Measurements from ENCODE around the gene ADAMTSL1. TPM values are rescaled to one million over a fixed set of nuclear protein-coding genes. Genes with fewer than 3 reads are reported as not detected.

Gene ADAMTSL1
- polyA plus RNA-seq, 1 donor from 2014 or later, result 1.1 TPM

DNA sequence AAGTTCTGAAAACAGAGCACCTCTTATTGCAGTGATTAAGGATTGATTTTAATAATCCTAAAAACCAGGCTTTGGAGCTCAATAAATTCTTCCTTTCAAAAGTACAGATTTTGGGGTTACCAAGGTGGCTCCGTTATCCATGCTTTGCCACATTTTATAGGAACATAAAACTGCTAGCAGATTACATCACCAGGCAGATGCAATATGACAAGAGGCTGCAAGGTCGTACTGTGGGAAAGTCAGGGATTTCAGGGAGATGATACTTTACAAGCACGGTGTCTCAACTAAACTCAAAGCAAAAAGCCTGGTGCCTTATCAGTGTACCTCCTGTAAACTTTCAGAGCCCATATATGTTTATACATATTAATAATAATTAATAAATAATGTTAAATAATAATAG, 28.6 kb downstream of the ADAMTSL1 start:
- Histone ChIP-seq H3K79me2 (replicated peaks; ENCODE audit: insufficient read depth, low read length) (no peaks in the 10 kb centered on the region), H3K9ac (ENCODE audit: low read length) (no peak overlapping the region), H3F3A (ENCODE audit: insufficient read depth, low read length, poor library complexity, severe bottlenecking) (no peaks in the 10 kb centered on the region)

DNA sequence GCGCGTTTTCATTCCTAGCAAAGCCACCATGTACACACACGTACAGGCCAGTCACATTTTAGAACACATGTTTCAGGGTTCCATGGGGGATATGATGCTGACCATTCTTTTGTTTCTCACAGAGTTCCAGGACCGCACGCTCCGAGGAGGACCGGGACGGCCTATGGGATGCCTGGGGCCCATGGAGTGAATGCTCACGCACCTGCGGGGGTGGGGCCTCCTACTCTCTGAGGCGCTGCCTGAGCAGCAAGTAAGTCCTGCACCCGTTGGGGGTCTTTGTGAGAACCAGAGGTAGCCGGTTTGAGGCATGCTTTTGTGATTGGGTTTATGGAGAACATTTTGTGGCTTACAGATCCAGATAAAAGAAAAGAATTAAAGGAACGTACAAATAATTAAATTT, 30.8 kb downstream of the ADAMTSL1 start:
- H3K79me2 ChIP-seq (replicated peaks; ENCODE audit: insufficient read depth, low read length), result no peaks in the 10 kb centered on the region
- TF ChIP-seq SMC3 (conservative IDR thresholded peaks at IDR 0.05; ENCODE audit: poor library complexity) (no peak), POLR2AphosphoS5 (IDR thresholded peaks at IDR 0.05) (no peak), EZH2 (IDR thresholded peaks at IDR 0.05; ENCODE audit: borderline replicate concordance, insufficient read depth, low read length, poor library complexity, severe bottlenecking) (no peak), RAD21 (conservative IDR thresholded peaks at IDR 0.05) (no peak), EP300 (conservative IDR thresholded peaks at IDR 0.05; ENCODE audit: poor library complexity, severe bottlenecking) (no peak), TAF1 (IDR thresholded peaks at IDR 0.05; ENCODE audit: low read depth) (no peak), MXI1 (conservative IDR thresholded peaks at IDR 0.05; ENCODE audit: poor library complexity, severe bottlenecking) (no peak)
- TF ChIP-seq, protein P1, sequence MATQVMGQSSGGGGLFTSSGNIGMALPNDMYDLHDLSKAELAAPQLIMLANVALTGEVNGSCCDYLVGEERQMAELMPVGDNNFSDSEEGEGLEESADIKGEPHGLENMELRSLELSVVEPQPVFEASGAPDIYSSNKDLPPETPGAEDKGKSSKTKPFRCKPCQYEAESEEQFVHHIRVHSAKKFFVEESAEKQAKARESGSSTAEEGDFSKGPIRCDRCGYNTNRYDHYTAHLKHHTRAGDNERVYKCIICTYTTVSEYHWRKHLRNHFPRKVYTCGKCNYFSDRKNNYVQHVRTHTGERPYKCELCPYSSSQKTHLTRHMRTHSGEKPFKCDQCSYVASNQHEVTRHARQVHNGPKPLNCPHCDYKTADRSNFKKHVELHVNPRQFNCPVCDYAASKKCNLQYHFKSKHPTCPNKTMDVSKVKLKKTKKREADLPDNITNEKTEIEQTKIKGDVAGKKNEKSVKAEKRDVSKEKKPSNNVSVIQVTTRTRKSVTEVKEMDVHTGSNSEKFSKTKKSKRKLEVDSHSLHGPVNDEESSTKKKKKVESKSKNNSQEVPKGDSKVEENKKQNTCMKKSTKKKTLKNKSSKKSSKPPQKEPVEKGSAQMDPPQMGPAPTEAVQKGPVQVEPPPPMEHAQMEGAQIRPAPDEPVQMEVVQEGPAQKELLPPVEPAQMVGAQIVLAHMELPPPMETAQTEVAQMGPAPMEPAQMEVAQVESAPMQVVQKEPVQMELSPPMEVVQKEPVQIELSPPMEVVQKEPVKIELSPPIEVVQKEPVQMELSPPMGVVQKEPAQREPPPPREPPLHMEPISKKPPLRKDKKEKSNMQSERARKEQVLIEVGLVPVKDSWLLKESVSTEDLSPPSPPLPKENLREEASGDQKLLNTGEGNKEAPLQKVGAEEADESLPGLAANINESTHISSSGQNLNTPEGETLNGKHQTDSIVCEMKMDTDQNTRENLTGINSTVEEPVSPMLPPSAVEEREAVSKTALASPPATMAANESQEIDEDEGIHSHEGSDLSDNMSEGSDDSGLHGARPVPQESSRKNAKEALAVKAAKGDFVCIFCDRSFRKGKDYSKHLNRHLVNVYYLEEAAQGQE (IDR thresholded peaks at IDR 0.05; ENCODE audit: borderline replicate concordance), result no peak
- TF ChIP-seq, protein P2, sequence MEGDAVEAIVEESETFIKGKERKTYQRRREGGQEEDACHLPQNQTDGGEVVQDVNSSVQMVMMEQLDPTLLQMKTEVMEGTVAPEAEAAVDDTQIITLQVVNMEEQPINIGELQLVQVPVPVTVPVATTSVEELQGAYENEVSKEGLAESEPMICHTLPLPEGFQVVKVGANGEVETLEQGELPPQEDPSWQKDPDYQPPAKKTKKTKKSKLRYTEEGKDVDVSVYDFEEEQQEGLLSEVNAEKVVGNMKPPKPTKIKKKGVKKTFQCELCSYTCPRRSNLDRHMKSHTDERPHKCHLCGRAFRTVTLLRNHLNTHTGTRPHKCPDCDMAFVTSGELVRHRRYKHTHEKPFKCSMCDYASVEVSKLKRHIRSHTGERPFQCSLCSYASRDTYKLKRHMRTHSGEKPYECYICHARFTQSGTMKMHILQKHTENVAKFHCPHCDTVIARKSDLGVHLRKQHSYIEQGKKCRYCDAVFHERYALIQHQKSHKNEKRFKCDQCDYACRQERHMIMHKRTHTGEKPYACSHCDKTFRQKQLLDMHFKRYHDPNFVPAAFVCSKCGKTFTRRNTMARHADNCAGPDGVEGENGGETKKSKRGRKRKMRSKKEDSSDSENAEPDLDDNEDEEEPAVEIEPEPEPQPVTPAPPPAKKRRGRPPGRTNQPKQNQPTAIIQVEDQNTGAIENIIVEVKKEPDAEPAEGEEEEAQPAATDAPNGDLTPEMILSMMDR (IDR thresholded peaks at IDR 0.05; ENCODE audit: poor library complexity, severe bottlenecking), result no peak
- no peaks in the 10 kb centered on the region for H4K20me1 ChIP-seq (ENCODE audit: insufficient read depth)
- H3K27ac ChIP-seq (ENCODE audit: low read length), result no peak overlapping the region
- H3K4me2 ChIP-seq (ENCODE audit: low read length), result no peak overlapping the region
- no peaks in the 10 kb centered on the region for H3K9me2 ChIP-seq (ENCODE audit: insufficient read depth, low read length)
- H3F3A ChIP-seq (ENCODE audit: insufficient read depth, low read length, poor library complexity, severe bottlenecking), result no peaks in the 10 kb centered on the region
- no peak overlapping the region for H3K4me3 ChIP-seq (ENCODE audit: low read length)
- H3K9me3 ChIP-seq (ENCODE audit: low read length), result no peaks in the 10 kb centered on the region
- no peaks in the 10 kb centered on the region for H3K36me3 ChIP-seq (ENCODE audit: insufficient read depth, low read length)
- H2AFZ ChIP-seq (ENCODE audit: low read depth, low read length), result no peak overlapping the region
- H3K9ac ChIP-seq (ENCODE audit: low read length), result no peak overlapping the region
- H3K27me3 ChIP-seq (ENCODE audit: insufficient read depth, low read depth, low read length), result no peaks in the 10 kb centered on the region

More for the DNA sequence above, 28.6 kb downstream of the ADAMTSL1 start:
- H3K9me3 ChIP-seq (ENCODE audit: low read length), result no peaks in the 10 kb centered on the region
- no peaks in the 10 kb centered on the region for H3K36me3 ChIP-seq (ENCODE audit: insufficient read depth, low read length)
- no peak overlapping the region for H3K4me2 ChIP-seq (ENCODE audit: low read length)
- no peak overlapping the region for H2AFZ ChIP-seq (ENCODE audit: low read depth, low read length)
- no peak overlapping the region for H3K27ac ChIP-seq (ENCODE audit: low read length)
- no peak overlapping the region for H3K4me3 ChIP-seq (ENCODE audit: low read length)
- H3K27me3 ChIP-seq (ENCODE audit: insufficient read depth, low read depth, low read length), result no peaks in the 10 kb centered on the region
- no peaks in the 10 kb centered on the region for H3K9me2 ChIP-seq (ENCODE audit: insufficient read depth, low read length)
- TF ChIP-seq, protein P2 (IDR thresholded peaks at IDR 0.05; ENCODE audit: poor library complexity, severe bottlenecking), result no peak
- TF ChIP-seq SMC3 (conservative IDR thresholded peaks at IDR 0.05; ENCODE audit: poor library complexity) (no peak), TAF1 (IDR thresholded peaks at IDR 0.05; ENCODE audit: low read depth) (no peak)
- no peaks in the 10 kb centered on the region for H4K20me1 ChIP-seq (ENCODE audit: insufficient read depth)

All from neural cell (in vitro differentiated cells).